ENCODE results near the gene TTYH2.
A peak's percentile ranks its signal among the peaks of the same experiment; 100 is the strongest.

Gene TTYH2

GRCh38 chr17:74196541-74197317 is 16.6 kb upstream of the TTYH2 start:
- no peak for DNase-seq

GRCh38 chr17:74197801-74198200 is 15.6 kb upstream of the TTYH2 start:
- no peak for DNase-seq

DNA sequence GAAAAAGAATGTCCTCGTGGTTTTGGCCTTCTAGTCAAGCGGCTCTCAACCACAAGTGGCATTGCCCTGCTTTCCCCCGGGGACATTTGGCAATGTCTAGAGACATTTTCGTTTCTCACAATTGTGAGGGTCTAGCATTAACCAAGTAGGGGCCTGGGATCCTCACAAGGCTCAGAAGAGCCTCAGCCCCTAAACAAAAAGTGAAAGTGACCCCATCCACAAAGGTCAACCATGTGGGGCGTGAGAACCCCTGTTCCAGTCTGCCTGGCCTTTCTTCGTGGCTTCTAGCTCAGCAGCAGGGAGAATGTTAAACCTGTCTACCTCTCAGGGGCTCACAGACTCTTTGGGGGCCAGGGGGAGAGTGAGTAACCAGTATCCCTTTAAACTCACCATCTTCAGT is 14.7 kb upstream of the TTYH2 start:
- DNase-seq: no peak

DNA sequence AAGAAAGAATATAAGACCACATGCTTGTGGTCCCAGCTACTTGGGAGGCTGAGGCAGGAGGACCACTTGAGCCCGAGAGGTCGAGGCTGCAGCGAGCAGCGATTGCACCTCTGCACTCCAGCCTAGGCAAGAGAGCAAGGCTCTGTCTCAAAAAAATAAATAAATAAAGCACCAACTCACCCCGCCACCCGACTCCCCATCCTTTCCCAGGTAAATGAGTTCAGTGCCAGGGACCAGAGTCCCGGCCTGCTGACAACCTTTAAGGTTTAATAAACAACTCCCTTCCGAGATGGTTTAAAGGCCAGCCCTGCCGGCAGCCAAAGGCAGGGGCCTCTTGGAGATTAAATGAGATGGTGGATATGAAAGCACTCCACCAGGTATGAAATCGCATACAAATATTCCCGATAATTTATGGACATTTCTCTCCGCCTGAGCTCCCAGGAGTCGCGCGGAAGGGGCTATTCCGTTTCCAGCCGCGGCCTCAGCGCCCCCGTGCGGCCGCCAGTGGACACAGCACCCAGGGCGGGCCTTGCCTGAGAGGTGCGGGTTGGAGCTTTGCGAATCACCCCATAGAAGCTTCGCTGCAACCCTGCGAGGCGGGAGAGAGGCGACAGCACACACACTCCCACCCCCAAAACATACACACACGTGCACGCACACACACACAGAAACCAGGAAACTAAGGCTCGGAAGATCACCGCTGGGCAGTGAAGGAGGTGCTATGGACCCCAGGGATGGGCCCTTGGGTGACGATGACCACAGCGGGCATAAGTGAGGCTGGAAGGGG is 13.9 kb upstream of the TTYH2 start:
- DNase-seq: peak; percentile 70

DNA sequence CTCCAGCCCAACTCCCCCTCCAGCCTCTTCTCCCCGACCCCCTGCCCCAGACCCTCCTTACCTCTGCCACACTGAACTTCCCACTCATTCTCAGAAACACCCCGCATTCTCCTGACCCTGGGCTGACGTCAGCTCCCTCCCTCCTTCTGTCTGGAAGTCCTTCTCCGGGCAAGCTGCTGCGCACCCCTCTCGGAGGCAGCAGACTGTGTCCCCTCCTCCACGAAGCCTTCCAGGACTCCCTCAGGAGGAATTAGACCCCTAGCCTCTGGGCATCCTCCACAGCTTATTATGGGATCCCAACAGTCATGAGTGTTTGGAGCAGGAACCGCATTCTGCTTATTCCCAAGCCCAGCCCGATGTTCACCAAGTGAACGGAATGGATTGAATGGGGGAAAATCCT is 13.3 kb upstream of the TTYH2 start:
- DNase-seq: no peak

- DNase-seq: no peak
Measured at GRCh38 chr17:74201250-74201649, 12.1 kb upstream of the TTYH2 start.

GRCh38 chr17:74201948-74202347 is 11.4 kb upstream of the TTYH2 start:
- no peak for DNase-seq

- no peak for DNase-seq
Measured at GRCh38 chr17:74202938-74203337, 10.4 kb upstream of the TTYH2 start.

- peak; percentile 95 for DNase-seq
Measured at GRCh38 chr17:74203439-74204240, 9.7 kb upstream of the TTYH2 start, which contains the start of gene RPL38. RPL38 (plus strand) TSS chr17:74203678; CDS start chr17:74203956, 278 bp downstream.

DNA sequence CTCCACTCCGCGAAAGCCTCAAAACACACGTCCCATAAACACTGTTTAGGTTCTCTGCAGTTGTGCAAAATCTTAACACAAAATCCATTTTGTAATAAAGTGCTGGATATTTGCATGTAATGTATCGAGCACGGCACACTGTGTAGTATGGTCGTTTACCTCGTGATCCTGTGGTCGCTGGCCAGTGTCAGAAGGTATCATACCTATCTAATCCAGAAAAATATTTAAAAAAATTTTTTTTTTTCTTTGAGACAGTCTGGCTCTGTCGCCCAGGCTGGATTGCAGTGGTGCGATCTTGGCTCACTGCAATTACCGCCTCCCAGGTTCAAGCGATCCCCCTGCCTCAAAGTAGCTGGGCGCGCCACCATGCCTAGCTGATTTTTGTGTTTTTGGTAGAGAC is 8.9 kb upstream of the TTYH2 start:
- DNase-seq: no peak

DNA sequence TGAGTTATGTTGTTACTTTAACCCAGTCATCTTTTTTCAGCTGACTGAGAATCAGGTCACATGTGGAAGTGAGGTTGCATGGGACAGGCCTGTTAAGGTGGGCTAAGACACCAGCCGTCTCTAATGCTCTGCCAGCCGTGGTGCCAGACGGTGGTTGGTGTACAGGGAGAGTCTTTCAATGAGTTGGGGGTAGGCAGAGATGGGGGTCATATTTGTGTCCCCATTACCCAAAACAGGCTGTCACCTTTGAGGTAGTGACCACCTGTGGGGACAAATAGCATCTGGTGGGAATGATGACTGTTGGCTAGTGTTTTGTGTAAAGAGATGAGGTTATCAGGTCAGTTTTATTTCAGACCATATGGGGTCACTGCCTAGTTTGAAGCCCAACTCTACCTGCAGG is 8.1 kb upstream of the TTYH2 start:
- DNase-seq: no peak

DNA sequence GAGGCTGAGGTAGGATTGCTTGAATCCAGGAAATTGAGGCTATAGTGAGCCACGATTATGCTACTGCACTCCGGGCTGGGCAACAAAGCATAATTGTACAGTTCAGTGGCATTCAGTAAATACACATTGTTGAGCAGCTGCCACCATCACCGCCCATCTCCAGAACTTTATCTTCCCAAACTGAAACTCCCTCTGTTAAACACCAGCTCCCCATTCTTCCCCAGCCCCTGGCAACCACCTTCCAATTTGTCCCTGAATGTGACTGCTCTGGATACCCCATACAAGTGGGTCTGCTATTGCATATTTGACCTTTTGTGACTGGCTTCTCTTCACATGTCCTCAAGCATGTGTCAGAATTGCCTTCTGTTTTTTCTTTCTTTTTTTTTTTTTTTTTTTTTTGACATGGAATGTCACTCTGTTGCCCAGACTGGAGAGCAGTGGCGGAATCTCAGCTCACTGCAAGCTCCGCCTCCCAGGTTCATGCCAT is 7.0 kb upstream of the TTYH2 start:
- no peak for DNase-seq

GRCh38 chr17:74210191-74211140 is 2.9 kb upstream of the TTYH2 start:
- DNase-seq: peak; percentile 83

- DNase-seq: peak; percentile 19
Measured at GRCh38 chr17:74211141-74211911, 2.0 kb upstream of the TTYH2 start.

DNA sequence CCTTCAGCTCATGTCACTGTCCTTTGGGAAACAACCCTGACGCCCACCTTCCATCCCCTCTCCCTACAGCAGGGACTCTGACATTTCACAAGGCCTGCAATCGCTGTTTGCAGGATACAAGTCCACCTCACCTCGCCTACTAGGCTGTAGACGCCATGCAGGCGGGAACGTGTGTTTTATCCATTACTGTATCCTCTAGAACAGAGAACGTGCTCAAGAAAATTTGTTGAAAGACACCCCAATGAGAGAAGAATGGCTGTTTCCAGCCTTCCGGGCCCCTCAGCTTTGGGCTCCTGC is 1.5 kb upstream of the TTYH2 start:
- no peak for DNase-seq

DNA sequence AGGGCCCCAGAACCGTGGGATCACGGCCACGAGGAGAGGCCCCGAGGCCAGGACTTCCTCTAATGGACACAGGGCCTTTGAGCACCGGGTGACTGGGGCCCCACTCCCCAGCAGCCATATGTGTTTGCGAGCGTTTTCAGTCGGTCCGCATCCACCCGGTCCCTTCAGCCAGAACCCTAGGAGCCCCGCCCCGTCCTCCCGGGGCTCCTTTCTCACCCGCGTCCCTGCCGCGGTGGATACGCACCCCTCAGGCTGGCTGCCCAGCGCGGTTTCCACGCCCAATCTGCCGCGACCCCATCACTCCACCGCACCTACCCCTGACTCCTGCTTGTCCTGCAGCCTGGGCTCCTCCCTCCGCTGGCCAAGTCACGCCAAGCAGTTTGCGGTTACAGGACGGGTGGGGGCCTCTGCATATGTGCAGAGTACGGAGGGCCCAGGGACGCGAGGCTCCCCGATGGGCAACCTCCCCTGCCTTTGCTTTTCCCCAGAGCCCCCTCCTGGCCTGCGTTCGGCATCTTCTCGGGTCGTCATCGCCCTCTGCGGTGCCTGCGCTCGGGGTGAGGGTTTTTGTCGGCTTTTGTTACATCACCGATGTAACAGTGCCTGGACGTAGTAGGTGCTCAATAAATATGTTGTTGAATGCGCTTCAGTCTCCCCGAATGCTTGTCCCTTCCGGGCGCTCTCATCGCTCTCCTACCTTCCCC is 1.0 kb upstream of the TTYH2 start:
- DNase-seq: peak; percentile 32

GRCh38 chr17:74213861-74214391 is 555 bp downstream of the TTYH2 start:
- no peak for DNase-seq

GRCh38 chr17:74214484-74215341 is 1.3 kb downstream of the TTYH2 start:
- DNase-seq: no peak

- no peak for DNase-seq
Measured at GRCh38 chr17:74215342-74215727, 2.0 kb downstream of the TTYH2 start.

DNA sequence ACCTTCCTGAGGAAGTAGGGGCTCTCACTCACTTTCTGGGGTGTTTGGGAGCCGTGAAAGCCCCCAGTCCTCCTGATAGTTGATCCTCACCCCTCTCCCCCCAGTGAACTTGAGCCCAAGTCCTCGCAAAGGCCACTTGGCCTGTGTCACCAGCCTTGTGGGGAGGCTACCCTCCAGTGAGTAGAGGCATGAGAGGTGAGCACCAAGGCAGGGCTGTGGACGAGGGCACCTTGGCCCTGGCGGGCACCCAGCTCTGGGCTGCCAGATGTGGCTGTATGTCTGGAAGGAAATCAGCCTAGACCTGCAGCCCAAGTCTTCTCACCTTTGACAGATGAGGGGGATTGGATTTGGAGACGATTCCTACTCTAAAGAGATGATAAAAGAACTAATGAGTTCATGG is 3.1 kb downstream of the TTYH2 start:
- DNase-seq: no peak
